Measurements from ENCODE around the gene OCLN. TPM values are rescaled to one million over a fixed set of nuclear protein-coding genes. Genes with fewer than 3 reads are reported as not detected.
"Not testable (repeated sequence)": the region's sequence is repeated elsewhere in the genome, so short reads cannot be mapped to it uniquely, and the experiment has no call there.

OCLN gene
- total RNA-seq, 1 donor from 2014 or later, result 2.2 TPM

DNA sequence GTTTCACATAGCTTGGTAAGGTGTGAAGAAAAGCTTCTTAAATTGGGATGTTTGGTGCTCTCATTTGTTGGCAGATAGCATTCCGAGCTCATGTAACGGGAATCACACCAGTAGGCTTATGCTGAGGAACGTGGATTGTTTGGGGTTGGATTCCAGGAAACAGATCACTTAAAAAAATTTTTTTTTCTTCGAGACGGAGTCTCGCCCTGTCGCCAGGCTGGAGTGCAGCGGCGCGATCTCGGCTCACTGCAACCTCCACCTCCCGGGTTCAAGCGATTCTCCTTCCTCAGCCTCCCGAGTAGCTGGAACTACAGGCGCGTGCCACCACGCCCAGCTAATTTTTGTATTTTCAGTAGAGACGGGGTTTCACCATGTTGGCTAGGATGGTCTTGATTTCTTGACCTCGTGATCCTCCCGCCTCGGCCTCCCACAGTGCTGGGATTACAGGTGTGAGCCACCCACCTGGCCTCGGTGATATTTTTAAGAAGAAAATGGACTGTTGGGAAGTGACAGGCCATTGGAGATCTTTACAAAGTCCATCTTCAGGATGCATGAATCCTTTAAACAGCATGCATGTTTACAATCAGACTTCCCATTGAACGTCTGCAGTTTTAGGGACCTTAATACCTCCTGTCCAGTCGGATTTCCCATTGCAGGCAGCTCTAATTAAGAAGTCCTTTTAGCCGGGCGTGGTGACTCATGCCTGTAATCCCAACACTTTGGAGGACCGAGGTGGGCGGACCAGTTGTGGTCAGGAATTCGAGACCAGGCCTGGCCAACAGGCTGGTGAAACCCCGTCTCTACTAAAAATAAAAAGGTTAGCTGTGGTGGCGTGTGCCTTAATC, 68.2 kb downstream of the OCLN start:
- ATAC-seq (ENCODE audit: low read depth); CTCF ChIA-PET; H3K4me1 Mint-ChIP-seq; intact Hi-C loops (cut with micrococcal nuclease); H3K36me3 Mint-ChIP-seq (ENCODE audit: low read depth); H3K27ac Mint-ChIP-seq; H3K27me3 Mint-ChIP-seq; DNase-seq; H3K9me3 Mint-ChIP-seq: not testable (repeated sequence)
- peak overlapping the region; percentile 70 for H3K4me3 Mint-ChIP-seq
- POLR2A ChIA-PET, result interaction anchor here (1.1 kb wide), 1 partner anchor 467 kb away, joined by 4 read pairs; no protein-coding TSS in a partner anchor

DNA sequence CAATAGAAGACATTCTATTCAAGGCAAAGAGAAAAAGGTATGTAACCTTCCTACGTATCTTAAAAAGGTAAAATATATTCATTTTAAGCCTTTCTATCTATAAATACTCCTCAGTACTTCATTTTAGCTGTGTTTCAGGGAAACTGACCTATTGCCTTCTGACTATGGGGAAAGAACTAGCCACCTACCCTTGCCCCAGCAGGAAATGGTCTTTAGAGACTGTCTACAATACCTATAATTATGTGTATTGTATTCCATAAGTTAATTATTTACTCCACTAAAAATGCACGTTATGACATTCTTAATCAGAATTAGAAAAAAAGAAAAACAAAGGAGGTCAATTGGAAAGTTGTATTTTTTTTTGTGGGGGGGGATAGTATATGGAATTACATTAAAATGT, 73.6 kb downstream of the OCLN start:
- H3K36me3 Mint-ChIP-seq (ENCODE audit: low read depth); DNase-seq; intact Hi-C loops (cut with micrococcal nuclease); H3K4me3 Mint-ChIP-seq; CTCF ChIA-PET; H3K9me3 Mint-ChIP-seq; H3K4me1 Mint-ChIP-seq; ATAC-seq (ENCODE audit: low read depth); POLR2A ChIA-PET; H3K27ac Mint-ChIP-seq; H3K27me3 Mint-ChIP-seq: not testable (repeated sequence)

DNA sequence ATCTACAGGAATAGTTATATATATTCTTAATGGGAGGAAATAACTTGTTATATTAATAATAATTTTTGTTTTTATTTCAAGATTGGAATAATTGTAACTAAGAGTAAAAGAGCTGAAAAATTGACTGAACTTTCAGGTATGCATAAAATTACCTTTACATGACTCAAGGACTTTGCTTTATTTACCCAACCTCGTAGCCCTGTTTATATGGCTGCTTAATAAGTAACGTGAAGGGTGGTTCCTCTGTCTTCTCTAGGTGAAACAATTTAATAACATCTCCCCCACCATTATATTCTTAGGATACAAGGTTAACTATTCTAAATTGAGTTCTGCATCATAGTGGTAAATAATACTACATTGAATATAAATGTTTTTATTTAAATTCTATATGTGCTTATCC, 75.5 kb downstream of the OCLN start:
- ATAC-seq (ENCODE audit: low read depth); intact Hi-C loops (cut with micrococcal nuclease); H3K4me1 Mint-ChIP-seq; POLR2A ChIA-PET; H3K27ac Mint-ChIP-seq; DNase-seq; CTCF ChIA-PET; H3K27me3 Mint-ChIP-seq; H3K9me3 Mint-ChIP-seq; H3K36me3 Mint-ChIP-seq (ENCODE audit: low read depth); H3K4me3 Mint-ChIP-seq: not testable (repeated sequence)

DNA sequence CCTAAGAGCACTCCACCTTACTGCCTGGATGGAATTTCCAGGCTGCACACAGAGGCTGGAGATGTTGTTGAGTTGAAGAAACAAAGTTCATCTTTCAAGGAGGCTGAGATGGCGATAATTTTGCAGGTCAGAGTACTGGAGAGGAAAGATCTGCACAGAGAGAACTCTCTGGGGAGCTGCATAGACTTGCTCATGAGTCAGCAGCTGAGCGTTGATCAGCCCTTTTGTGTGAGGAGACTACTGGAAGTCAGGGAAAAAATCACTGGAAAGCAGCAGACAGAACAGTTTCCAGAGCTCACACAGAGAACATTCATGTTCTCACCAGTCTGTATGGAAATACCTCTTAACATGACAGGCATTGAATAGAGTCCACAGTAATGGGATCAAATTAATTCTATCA, 90.8 kb downstream of the OCLN start:
- H3K4me3 Mint-ChIP-seq; CTCF ChIA-PET; H3K9me3 Mint-ChIP-seq; H3K27me3 Mint-ChIP-seq; ATAC-seq (ENCODE audit: low read depth); H3K36me3 Mint-ChIP-seq (ENCODE audit: low read depth); H3K27ac Mint-ChIP-seq; intact Hi-C loops (cut with micrococcal nuclease); POLR2A ChIA-PET; H3K4me1 Mint-ChIP-seq; DNase-seq: not testable (repeated sequence)

DNA sequence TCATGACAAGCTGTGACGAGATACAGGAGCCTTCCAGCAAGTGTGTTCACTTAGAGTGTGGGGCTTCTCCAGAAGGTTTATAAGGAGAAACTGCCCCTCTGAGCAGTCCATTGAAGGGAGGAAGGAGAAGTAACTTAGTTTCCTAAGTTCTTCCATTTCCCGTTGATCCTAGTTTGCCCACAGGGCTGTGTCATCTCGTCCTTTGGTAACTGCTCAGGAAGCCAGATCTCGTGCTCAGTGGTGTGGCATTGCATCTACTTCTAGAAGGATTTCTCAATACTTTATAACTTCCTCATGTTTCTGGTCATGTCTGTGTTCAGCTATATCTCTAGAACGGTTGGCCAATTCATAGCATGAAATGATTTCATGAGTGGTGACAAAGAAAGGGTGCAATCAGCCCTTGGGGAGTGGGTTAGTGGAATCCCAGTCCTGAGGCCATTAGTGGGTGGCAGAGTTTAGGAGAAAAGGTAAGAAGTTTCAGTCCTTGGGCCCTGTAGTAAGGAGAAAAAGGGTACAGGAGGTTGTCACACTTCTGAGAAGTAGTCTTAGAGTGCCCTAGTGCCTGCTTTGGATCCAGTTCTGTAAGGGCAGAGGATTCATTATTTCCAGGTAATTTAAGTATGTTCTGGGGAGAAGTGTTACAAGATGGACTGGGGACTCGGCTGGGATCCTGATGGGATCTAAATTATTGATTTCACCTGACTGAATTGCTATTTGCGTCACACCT, 103.7 kb downstream of the OCLN start:
- H3K36me3 Mint-ChIP-seq (ENCODE audit: low read depth); H3K4me1 Mint-ChIP-seq; H3K9me3 Mint-ChIP-seq; H3K4me3 Mint-ChIP-seq; H3K27ac Mint-ChIP-seq; POLR2A ChIA-PET; H3K27me3 Mint-ChIP-seq; intact Hi-C loops (cut with micrococcal nuclease); ATAC-seq (ENCODE audit: low read depth); DNase-seq; CTCF ChIA-PET: not testable (repeated sequence)

DNA sequence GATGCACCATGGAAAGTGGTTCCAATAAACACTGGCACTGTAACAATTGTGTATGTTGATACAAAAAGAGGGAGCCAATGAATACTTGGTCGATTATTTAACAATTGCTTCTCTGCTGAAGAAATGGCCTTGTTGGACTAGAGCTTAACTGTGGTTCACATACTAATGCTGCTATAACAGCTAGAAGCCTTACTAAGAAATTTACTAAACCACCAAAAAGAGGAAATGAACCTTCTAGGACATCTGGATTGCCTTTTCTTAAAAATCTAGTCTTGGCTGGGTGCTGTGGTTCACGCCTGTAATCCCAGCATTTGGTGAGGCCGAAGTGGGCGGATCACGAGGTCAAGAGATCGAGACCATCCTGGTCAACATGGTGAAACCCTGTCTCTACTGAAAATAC, 109.4 kb downstream of the OCLN start:
- H3K36me3 Mint-ChIP-seq (ENCODE audit: low read depth); DNase-seq; H3K9me3 Mint-ChIP-seq; POLR2A ChIA-PET; CTCF ChIA-PET; H3K4me3 Mint-ChIP-seq; H3K27ac Mint-ChIP-seq; intact Hi-C loops (cut with micrococcal nuclease); H3K4me1 Mint-ChIP-seq; H3K27me3 Mint-ChIP-seq: not testable (repeated sequence)
- peak; percentile 80 for ATAC-seq (ENCODE audit: low read depth)

DNA sequence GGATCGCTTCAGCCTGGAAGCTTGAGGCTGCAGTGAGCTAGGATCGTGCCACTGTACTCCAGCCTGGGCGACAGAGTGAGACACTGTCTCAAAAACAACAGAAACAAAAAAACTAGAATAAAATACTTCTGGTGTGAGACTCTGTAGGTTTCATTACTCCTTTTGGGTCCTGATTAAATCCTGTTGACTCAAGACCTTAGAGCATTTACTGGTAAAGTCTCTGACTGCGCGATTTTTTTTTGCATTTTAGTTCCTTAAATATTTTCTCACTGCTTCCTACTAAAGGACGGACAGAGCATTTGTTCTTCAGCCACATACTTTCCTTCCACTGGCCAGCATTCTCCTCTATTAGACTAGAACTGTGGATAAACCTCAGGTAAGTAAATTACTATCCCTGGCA, 114.2 kb downstream of the OCLN start:
- H3K9me3 Mint-ChIP-seq; intact Hi-C loops (cut with micrococcal nuclease); ATAC-seq (ENCODE audit: low read depth); H3K27me3 Mint-ChIP-seq; H3K36me3 Mint-ChIP-seq (ENCODE audit: low read depth); H3K27ac Mint-ChIP-seq; DNase-seq; CTCF ChIA-PET; H3K4me1 Mint-ChIP-seq; H3K4me3 Mint-ChIP-seq; POLR2A ChIA-PET: not testable (repeated sequence)

Other genes starting within 250 kb of the OCLN start
- gene CCDC125, start 160.0 kb upstream of the OCLN start, total RNA-seq, result 7.9 and 8.1 TPM in 2 replicates
- 38.6 and 39.3 TPM in 2 replicates for gene AK6, start 123.3 kb upstream of the OCLN start, total RNA-seq
- gene TAF9, start 123.3 kb upstream of the OCLN start, total RNA-seq, result 44.7 and 45.4 TPM in 2 replicates
- 25.9 and 30.6 TPM in 2 replicates for gene RAD17, start 123.0 kb upstream of the OCLN start, total RNA-seq
- gene MARVELD2, start 77.7 kb upstream of the OCLN start, total RNA-seq, result 1.2 and 1.6 TPM in 2 replicates
- gene GTF2H2C, start 67.4 kb downstream of the OCLN start, total RNA-seq, result 41.4 and 52.0 TPM in 2 replicates

Data from activated B cell treated with CpG ODN at 0.5 μM for 24 hours (primary cell).